ENCODE measurements around the gene DENND6B.

- TF ChIP-seq CTCF (IDR thresholded peaks at IDR 0.05) (no peak), POLR2AphosphoS5 (IDR thresholded peaks at IDR 0.05) (no peak), EP300 (IDR thresholded peaks at IDR 0.05) (no peak), POLR2A (IDR thresholded peaks at IDR 0.05) (no peak)
These were observed 13.8 kb downstream of the DENND6B start for GRCh38 chr22:50313021-50313420.
